HL-60/S4 (cell line): ENCODE results near the gene PHF21B.

Experiments used
- in situ Hi-C: fragments of 300-500 bp; cut with MboI; formaldehyde crosslinking; loops from 2 replicates; pipeline ENCODE4 v1.14.3; 2022; ENCODE audit warnings: low sequenced_read_pairs

The PHF21B gene

GRCh38 chr22:44895296-44896055 lies 114.3 kb downstream of the PHF21B start:
- in situ Hi-C loops, result no loop called here

- in situ Hi-C loops, result no loop called here
Observed at GRCh38 chr22:44894782-44895181, 115.0 kb downstream of the PHF21B start.

- in situ Hi-C loops, result no loop called here
Observed at GRCh38 chr22:44894321-44894720, 115.5 kb downstream of the PHF21B start.

- in situ Hi-C loops, result no loop called here
Observed at GRCh38 chr22:44893731-44894080, 116.1 kb downstream of the PHF21B start.

- in situ Hi-C loops, result no loop called here
Observed at GRCh38 chr22:44892803-44893730, 116.7 kb downstream of the PHF21B start.

- in situ Hi-C loops, result no loop called here
Observed at GRCh38 chr22:44892243-44892642, 117.6 kb downstream of the PHF21B start.

- in situ Hi-C loops, result no loop called here
Observed at GRCh38 chr22:44891791-44892190, 118.0 kb downstream of the PHF21B start.

- in situ Hi-C loops, result no loop called here
Observed at GRCh38 chr22:44891293-44891747, 118.5 kb downstream of the PHF21B start.

- in situ Hi-C loops, result no loop called here
Observed at GRCh38 chr22:44890416-44891292, 119.2 kb downstream of the PHF21B start.

- in situ Hi-C loops, result no loop called here
Observed at GRCh38 chr22:44889255-44889878, 120.4 kb downstream of the PHF21B start.

GRCh38 chr22:44888491-44889254 lies 121.1 kb downstream of the PHF21B start:
- in situ Hi-C loops, result no loop called here

GRCh38 chr22:44887941-44888366 lies 121.9 kb downstream of the PHF21B start:
- in situ Hi-C loops, result no loop called here

GRCh38 chr22:44885806-44886360 lies 123.9 kb downstream of the PHF21B start:
- in situ Hi-C loops, result no loop called here

GRCh38 chr22:44884968-44885805 lies 124.6 kb downstream of the PHF21B start:
- in situ Hi-C loops, result no loop called here

GRCh38 chr22:44884562-44884961 lies 125.2 kb downstream of the PHF21B start:
- in situ Hi-C loops, result no loop called here

GRCh38 chr22:44883011-44883421 lies 126.8 kb downstream of the PHF21B start:
- in situ Hi-C loops, result no loop called here

GRCh38 chr22:44882226-44882905 lies 127.4 kb downstream of the PHF21B start:
- in situ Hi-C loops, result no loop called here

GRCh38 chr22:44881624-44882023 lies 128.2 kb downstream of the PHF21B start:
- in situ Hi-C loops, result no loop called here
